Measurements from ENCODE around the gene ANXA4.

DNA sequence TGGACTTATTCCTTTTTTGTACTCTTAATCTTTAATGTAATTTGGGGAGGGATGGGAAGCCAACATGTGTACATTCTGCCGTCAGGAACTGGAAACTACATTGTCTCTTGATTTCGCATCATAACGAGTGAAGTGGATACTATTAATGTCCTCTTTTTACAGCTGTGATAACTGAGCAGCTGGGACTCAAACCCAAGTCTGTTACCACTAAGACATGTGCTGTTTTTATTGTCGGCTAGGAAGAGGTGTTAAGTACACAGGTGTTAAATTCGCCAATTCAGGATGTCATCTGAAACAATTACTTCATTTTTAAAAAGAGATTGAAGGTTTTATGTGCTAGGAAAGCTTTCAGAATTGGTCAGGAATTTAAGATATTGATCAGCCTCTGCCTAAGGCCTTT is 94.4 kb downstream of the ANXA4 start:
- TF ChIP-seq, protein P1, sequence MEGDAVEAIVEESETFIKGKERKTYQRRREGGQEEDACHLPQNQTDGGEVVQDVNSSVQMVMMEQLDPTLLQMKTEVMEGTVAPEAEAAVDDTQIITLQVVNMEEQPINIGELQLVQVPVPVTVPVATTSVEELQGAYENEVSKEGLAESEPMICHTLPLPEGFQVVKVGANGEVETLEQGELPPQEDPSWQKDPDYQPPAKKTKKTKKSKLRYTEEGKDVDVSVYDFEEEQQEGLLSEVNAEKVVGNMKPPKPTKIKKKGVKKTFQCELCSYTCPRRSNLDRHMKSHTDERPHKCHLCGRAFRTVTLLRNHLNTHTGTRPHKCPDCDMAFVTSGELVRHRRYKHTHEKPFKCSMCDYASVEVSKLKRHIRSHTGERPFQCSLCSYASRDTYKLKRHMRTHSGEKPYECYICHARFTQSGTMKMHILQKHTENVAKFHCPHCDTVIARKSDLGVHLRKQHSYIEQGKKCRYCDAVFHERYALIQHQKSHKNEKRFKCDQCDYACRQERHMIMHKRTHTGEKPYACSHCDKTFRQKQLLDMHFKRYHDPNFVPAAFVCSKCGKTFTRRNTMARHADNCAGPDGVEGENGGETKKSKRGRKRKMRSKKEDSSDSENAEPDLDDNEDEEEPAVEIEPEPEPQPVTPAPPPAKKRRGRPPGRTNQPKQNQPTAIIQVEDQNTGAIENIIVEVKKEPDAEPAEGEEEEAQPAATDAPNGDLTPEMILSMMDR (IDR thresholded peaks at IDR 0.05; ENCODE audit: low read length): no peak
- no peak for TF ChIP-seq EZH2 (IDR thresholded peaks at IDR 0.05; ENCODE audit: borderline replicate concordance, low read length)

Data from OCI-LY1 (cell line).